Smooth muscle cell (in vitro differentiated cells): ENCODE data around the gene RGS3. TPM values are rescaled to one million over a fixed set of nuclear protein-coding genes. Genes with fewer than 3 reads are reported as not detected.

Experiments
- DNase-seq: peaks from one replicate; lab custom pipeline; 2025; ENCODE audit not compliant: unreplicated experiment; lab: John Stamatoyannopoulos, UW
- H2AFZ ChIP-seq: fragments of 200-600 bp; sonication (generic); 2 replicates; pipeline ENCODE4 v1.6.0; 2016; ENCODE audit warnings: antibody characterized with exemption, low read depth, mild to moderate bottlenecking
- H3F3A ChIP-seq: fragments of 200-600 bp; sonication (generic); 2 replicates; pipeline ENCODE4 v1.6.0; 2017; ENCODE audit warnings: antibody characterized with exemption, low read depth
- H3K27ac ChIP-seq: fragments of 200-600 bp; sonication (generic); 2 replicates; pipeline ENCODE4 v1.5.1; 2016; ENCODE audit warnings: low read depth, mild to moderate bottlenecking
- H3K27me3 ChIP-seq: fragments of 200-600 bp; sonication (generic); 2 replicates; pipeline ENCODE4 v1.6.1; 2016; ENCODE audit warnings: low read depth, mild to moderate bottlenecking
- H3K36me3 ChIP-seq: fragments of 200-600 bp; sonication (generic); 2 replicates; pipeline ENCODE4 v1.5.1; 2016; ENCODE audit warnings: low read depth
- H3K4me1 ChIP-seq: fragments of 200-600 bp; sonication (generic); 2 replicates; pipeline ENCODE4 v1.5.1; 2016; ENCODE audit warnings: low read depth
- H3K4me2 ChIP-seq: fragments of 200-600 bp; sonication (generic); 2 replicates; pipeline ENCODE4 v1.6.0; 2016; ENCODE audit warnings: mild to moderate bottlenecking
- H3K4me3 ChIP-seq: fragments of 200-600 bp; sonication (generic); 2 replicates; pipeline ENCODE4 v1.5.1; 2016; ENCODE audit warnings: mild to moderate bottlenecking
- H3K79me2 ChIP-seq: fragments of 200-600 bp; sonication (generic); 2 replicates; pipeline ENCODE4 v1.6.0; 2016; ENCODE audit warnings: low read depth, mild to moderate bottlenecking
- H3K9ac ChIP-seq: fragments of 200-600 bp; sonication (generic); 2 replicates; pipeline ENCODE4 v1.6.0; 2016; ENCODE audit warnings: low read depth
- H3K9me3 ChIP-seq: fragments of 200-600 bp; sonication (generic); replicated peaks from 2 replicates; pipeline ENCODE4 v1.5.1; 2016; ENCODE audit warnings: low read depth
- H4K20me1 ChIP-seq: fragments of 200-600 bp; sonication (generic); 2 replicates; pipeline ENCODE4 v1.6.0; 2016; ENCODE audit warnings: low read depth
- CTCF ChIP-seq: fragments of 200-600 bp; sonication (generic); IDR thresholded peaks from 2 replicates; pipeline ENCODE4 v1.5.1; 2017; ENCODE audit warnings: borderline replicate concordance, mild to moderate bottlenecking, antibody characterized with exemption; ENCODE audit not compliant: insufficient read depth, poor library complexity, severe bottlenecking
- WGBS: methylation state at CpG from one replicate; pipeline ENCODE4 v1.1.7; 2016; ENCODE audit warnings: low lambda C conversion rate; 5-methylcytosine and 5-hydroxymethylcytosine counted together
- polyA plus RNA-seq: library from polyadenylated mRNA; unstranded; fragments of >200 nt; fragmentation: Nextera tagmentation; extraction: Ambion mirVana; gene quantifications from 2 replicates; pipeline ENCODE4 v1.2.1, GENCODE V29; 2016
- total RNA-seq: library from RNA; depleted of rRNA; stranded (reverse); fragments of >200 nt; gene quantifications from 2 replicates; pipeline ENCODE4 v1.2.3, GENCODE V29; 2014

RGS3 gene
- total and polyA plus RNA-seq, 2 experiments from 2014 or later: 43.8 to 108 TPM

- WGBS: 98% methylated on average over 2 of the region's 2 CpGs
- no peak overlapping the region for H3K9ac ChIP-seq
These were observed 3.7 kb downstream of the RGS3 start for GRCh38 chr9:113467183-113467582.

GRCh38 chr9:113468716-113469448, 5.4 kb downstream of the RGS3 start:
- Histone ChIP-seq H3K9ac (no peak overlapping the region), H3K9me3 (no peaks in the 10 kb centered on the region), H2AFZ (no peak overlapping the region), H3K4me1 (peaks cover 6% of the 10 kb centered on the region), H3K4me2 (no peak overlapping the region), H3K27me3 (peaks cover 5% of the 10 kb centered on the region), H3K4me3 (no peak overlapping the region), H4K20me1 (no peaks in the 10 kb centered on the region), H3F3A (peaks cover 4% of the 10 kb centered on the region), H3K27ac (no peak overlapping the region), H3K36me3 (no peaks in the 10 kb centered on the region), H3K79me2 (no peaks in the 10 kb centered on the region)
- whole genome bisulfite sequencing: 77% methylated on average over 6 of the region's 6 CpGs
- no peak for TF ChIP-seq CTCF
- no peak for DNase-seq

More at GRCh38 chr9:113467183-113467582, 3.7 kb downstream of the RGS3 start:
- no peak overlapping the region for H2AFZ ChIP-seq
- no peak overlapping the region for H3K27ac ChIP-seq
- no peak overlapping the region for H3K4me2 ChIP-seq
- no peak for DNase-seq
- peaks cover 17% of the 10 kb centered on the region for H3K4me1 ChIP-seq
- H3K27me3 ChIP-seq: peaks cover 20% of the 10 kb centered on the region
- TF ChIP-seq CTCF: no peak
- H3F3A ChIP-seq: peaks cover 4% of the 10 kb centered on the region
- no peaks in the 10 kb centered on the region for H3K9me3 ChIP-seq
- H3K4me3 ChIP-seq: no peak overlapping the region
- H3K79me2 ChIP-seq: no peaks in the 10 kb centered on the region
- no peaks in the 10 kb centered on the region for H3K36me3 ChIP-seq
- H4K20me1 ChIP-seq: no peaks in the 10 kb centered on the region

- H3K4me2 ChIP-seq: no peak overlapping the region
- no peak for DNase-seq
- H3K79me2 ChIP-seq: no peaks in the 10 kb centered on the region
- TF ChIP-seq CTCF: no peak
- H3K4me1 ChIP-seq: no peaks in the 10 kb centered on the region
- whole genome bisulfite sequencing: 85% methylated on average over 1 of the region's 1 CpG
- H3K27me3 ChIP-seq: no peaks in the 10 kb centered on the region
- H2AFZ ChIP-seq: no peak overlapping the region
- H3F3A ChIP-seq: no peaks in the 10 kb centered on the region
- H3K9me3 ChIP-seq: no peaks in the 10 kb centered on the region
- no peak overlapping the region for H3K27ac ChIP-seq
- H3K4me3 ChIP-seq: no peak overlapping the region
- no peak overlapping the region for H3K9ac ChIP-seq
- no peaks in the 10 kb centered on the region for H4K20me1 ChIP-seq
- no peaks in the 10 kb centered on the region for H3K36me3 ChIP-seq
These were observed 7.6 kb downstream of the RGS3 start for GRCh38 chr9:113471143-113471542.

- Histone ChIP-seq H3K4me1 (no peaks in the 10 kb centered on the region), H2AFZ (no peak overlapping the region), H3K9ac (no peak overlapping the region), H3F3A (no peaks in the 10 kb centered on the region), H3K4me2 (no peak overlapping the region), H3K36me3 (no peaks in the 10 kb centered on the region), H3K4me3 (no peak overlapping the region), H4K20me1 (no peaks in the 10 kb centered on the region), H3K27me3 (no peaks in the 10 kb centered on the region), H3K9me3 (no peaks in the 10 kb centered on the region), H3K27ac (no peak overlapping the region), H3K79me2 (no peaks in the 10 kb centered on the region)
- no peak for TF ChIP-seq CTCF
- DNase-seq: no peak
- WGBS: 74% methylated on average over 6 of the region's 6 CpGs
These were observed 8.0 kb downstream of the RGS3 start for GRCh38 chr9:113471566-113471965.
